ENCODE results near the gene PRKCH.

DNA sequence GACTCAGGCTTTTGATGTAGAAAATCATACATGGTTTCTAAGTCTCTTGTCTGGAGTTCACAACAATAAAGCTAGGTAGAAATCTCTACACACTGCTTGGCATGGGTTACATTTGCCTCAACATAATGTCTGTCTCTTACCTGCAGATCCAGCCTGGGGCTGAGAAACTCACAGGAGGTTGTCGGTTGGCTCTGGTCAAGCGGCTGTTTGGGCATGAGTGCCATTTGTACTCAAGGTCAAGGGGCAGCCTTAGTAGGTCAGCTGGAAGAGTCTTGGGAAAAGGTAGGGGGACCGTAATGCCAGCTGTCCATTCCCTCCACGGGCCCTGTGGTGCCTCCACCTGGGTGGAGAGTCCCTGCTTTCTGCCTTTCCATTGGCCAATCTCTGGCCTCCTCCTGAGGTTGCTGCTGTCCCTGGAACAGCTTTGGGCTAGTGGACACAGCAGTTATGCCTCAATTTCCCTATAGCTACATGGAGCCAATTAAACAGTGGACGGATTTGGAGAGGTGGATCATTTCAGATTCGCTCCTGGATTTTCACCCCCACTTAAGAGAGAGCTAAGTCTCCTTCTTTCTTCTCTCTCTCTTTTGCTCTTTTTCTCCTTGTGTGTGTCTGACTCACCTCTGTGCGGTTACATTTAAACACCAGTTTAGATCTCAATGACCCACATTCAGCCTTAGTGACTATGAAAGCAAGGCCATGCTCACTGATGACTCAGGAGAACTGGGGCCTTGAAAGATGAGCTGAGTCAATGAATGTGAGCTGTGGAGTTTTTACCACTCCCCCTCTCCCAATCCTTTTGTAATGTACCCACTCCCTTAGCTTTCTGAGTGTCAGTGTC is 241.2 kb downstream of the PRKCH start:
- no peak for TF ChIP-seq EZH2 (IDR thresholded peaks at IDR 0.05; ENCODE audit: borderline replicate concordance, low read depth, low read length, severe bottlenecking)
- TF ChIP-seq, protein P1, sequence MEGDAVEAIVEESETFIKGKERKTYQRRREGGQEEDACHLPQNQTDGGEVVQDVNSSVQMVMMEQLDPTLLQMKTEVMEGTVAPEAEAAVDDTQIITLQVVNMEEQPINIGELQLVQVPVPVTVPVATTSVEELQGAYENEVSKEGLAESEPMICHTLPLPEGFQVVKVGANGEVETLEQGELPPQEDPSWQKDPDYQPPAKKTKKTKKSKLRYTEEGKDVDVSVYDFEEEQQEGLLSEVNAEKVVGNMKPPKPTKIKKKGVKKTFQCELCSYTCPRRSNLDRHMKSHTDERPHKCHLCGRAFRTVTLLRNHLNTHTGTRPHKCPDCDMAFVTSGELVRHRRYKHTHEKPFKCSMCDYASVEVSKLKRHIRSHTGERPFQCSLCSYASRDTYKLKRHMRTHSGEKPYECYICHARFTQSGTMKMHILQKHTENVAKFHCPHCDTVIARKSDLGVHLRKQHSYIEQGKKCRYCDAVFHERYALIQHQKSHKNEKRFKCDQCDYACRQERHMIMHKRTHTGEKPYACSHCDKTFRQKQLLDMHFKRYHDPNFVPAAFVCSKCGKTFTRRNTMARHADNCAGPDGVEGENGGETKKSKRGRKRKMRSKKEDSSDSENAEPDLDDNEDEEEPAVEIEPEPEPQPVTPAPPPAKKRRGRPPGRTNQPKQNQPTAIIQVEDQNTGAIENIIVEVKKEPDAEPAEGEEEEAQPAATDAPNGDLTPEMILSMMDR (IDR thresholded peaks at IDR 0.05; ENCODE audit: extremely low read depth in 1 of 2, insufficient read depth in 1 of 2, low read depth in 1 of 2, low read length in 2 of 2) = no peak
- TF ChIP-seq, protein P2, sequence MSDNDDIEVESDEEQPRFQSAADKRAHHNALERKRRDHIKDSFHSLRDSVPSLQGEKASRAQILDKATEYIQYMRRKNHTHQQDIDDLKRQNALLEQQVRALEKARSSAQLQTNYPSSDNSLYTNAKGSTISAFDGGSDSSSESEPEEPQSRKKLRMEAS (IDR thresholded peaks at IDR 0.05; ENCODE audit: insufficient read depth, insufficient read length) = no peak
